Measurements from ENCODE around the gene DPP3.

Gene DPP3

GRCh38 chr11:66465373-66466224, 14.6 kb upstream of the DPP3 start:
- DNase-seq: no peak

- peak; percentile 89 for DNase-seq
Observed at GRCh38 chr11:66466225-66467033, 13.8 kb upstream of the DPP3 start, which contains the start of gene PELI3. Gene PELI3 (plus strand): TSS chr11:66466905. CDS start chr11:66468129, 1,224 bp downstream.

GRCh38 chr11:66467034-66467659, 13.1 kb upstream of the DPP3 start:
- peak; percentile 47 for DNase-seq

GRCh38 chr11:66467756-66468155, 12.5 kb upstream of the DPP3 start:
- no peak for DNase-seq

- DNase-seq: no peak
Observed at GRCh38 chr11:66468691-66469090, 11.5 kb upstream of the DPP3 start.

GRCh38 chr11:66469441-66469840, 10.8 kb upstream of the DPP3 start:
- DNase-seq: no peak

GRCh38 chr11:66470015-66470414, 10.2 kb upstream of the DPP3 start:
- DNase-seq: no peak

GRCh38 chr11:66471142-66471541, 9.1 kb upstream of the DPP3 start:
- DNase-seq: no peak

GRCh38 chr11:66472054-66472453, 8.2 kb upstream of the DPP3 start:
- no peak for DNase-seq

- DNase-seq: no peak
Observed at GRCh38 chr11:66473167-66473566, 7.1 kb upstream of the DPP3 start.

GRCh38 chr11:66473608-66474515, 6.4 kb upstream of the DPP3 start:
- no peak for DNase-seq

GRCh38 chr11:66475349-66476172, 4.7 kb upstream of the DPP3 start:
- no peak for DNase-seq

- no peak for DNase-seq
Observed at GRCh38 chr11:66476173-66476840, 3.9 kb upstream of the DPP3 start.

- DNase-seq: no peak
Observed at GRCh38 chr11:66476841-66477251, 3.4 kb upstream of the DPP3 start.

GRCh38 chr11:66477263-66478201, 2.7 kb upstream of the DPP3 start:
- no peak for DNase-seq

GRCh38 chr11:66478729-66479393, 1.4 kb upstream of the DPP3 start:
- DNase-seq: no peak

GRCh38 chr11:66479394-66480116, 679 bp upstream of the DPP3 start:
- no peak for DNase-seq

GRCh38 chr11:66484806-66485380, 4.7 kb downstream of the DPP3 start:
- DNase-seq: no peak
